HG03457 (cell line): Measurements from ENCODE around the gene DLG2.

ENCODE experiments used
- ATAC-seq: cut with Tn5 transposase; IDR thresholded peaks from one replicate; pipeline ENCODE4 v1.9.1; 2021; ENCODE audit warnings: moderate number of reproducible peaks; ENCODE audit not compliant: unreplicated experiment

The DLG2 gene

DNA sequence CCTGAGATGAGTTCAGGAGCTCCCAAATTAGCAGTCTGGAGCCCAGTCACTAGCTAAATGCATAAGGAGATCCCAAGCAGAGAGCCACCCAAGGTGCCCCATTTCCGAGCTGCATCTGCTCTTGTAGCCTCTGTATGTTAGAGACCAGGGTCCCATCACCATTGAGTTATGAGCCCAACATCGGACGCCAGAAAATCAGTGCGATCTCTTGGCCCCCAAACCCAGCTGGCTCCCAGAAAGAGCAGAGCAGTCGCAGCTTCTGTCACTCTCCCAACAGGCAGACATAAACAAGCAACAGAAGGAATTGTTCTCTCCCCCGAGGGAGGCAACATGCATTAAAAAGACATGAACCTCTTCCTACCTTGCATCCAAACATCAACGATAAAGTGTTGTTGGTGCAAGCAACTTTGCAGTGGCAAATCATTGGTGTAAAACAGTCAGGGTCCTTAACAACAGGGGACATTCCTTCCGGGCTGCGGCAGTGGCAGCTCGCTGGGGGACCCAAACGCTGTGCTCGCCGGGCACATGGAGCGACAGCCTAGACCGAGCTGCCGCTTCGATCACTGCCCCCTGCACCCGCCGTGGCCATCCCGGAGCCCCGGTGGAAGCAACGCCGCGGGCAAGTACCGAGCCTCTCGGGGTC is 907.1 kb downstream of the DLG2 start:
- ATAC-seq = no peak

DNA sequence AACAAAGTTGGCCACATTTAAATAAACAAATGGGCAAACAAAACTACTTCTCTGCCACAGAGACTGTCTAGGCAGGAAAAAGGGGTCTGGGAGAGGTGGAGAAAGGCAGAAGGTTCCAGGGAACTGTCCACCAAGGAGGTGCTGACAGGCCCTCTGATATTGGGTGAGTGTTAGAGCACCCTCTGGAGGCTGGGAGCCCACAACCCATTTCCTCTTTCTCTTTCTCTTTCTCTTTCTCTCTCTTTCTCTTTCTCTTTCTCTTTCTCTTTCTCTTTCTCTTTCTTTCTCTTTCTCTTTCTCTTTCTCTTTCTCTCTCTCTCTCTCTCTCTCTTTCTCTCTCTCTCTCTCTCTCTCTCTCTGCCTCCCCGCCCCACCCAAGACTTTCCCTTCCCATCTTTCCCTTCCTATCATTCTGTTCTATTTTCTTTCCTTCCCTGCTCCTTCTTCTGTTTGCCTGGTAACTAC is 912.8 kb downstream of the DLG2 start:
- peak; percentile 92 for ATAC-seq

DNA sequence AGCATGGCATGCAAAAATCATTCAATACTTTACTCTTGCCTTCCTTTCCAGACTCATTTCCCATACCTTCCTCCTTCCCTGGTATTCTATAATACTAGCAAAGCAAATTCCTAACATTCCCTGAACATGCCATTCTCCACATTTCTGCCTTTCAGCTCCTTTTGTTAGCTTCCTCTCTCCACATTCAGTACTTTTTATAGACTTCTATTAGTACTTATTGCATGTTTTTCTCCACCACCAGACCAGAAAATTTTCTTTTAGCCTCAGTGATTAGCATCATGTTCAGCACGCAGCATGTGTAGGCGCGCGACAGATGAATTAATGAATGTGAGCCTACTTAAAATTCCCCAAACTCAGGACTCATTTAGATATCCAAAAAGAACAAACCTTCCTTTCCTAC is 935.3 kb downstream of the DLG2 start:
- ATAC-seq = no peak

DNA sequence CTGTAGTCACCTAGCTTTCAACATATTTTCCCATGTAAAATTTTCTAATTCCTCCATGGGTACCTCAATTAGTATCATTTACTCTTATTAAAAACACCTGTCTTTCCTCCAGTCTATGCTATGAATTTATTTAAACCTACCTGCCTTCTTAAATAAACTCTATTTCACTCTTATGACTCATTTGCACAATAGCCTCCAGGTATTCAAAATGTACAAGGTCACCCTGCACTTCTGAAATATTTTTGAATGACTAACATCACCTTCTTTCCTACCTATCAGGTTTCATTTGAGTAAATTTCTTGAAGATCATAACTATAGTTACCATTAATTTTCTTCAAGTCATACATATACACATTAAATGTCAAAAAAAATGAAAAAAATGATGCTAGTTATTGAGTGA is 939.7 kb downstream of the DLG2 start:
- no peak for ATAC-seq

DNA sequence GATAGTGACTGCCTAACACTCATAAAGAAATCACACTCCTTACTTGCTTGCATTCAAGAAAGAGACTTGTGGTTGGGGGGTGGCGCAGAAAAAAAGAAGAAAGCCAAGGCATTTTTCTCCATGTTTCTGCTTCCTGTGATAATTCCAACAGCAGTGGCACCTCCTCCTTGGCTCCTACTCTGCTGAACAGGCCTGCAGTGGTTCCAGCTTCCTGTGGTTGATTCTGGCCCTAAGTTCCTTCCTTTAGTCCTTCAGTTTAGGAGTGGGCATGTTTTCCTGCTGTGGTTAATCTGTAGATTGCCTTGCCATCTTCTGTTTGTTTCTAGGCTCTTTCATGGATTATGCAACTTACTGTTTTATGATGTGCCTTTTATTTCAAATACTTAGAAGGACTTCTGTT is 940.4 kb downstream of the DLG2 start:
- ATAC-seq = no peak

DNA sequence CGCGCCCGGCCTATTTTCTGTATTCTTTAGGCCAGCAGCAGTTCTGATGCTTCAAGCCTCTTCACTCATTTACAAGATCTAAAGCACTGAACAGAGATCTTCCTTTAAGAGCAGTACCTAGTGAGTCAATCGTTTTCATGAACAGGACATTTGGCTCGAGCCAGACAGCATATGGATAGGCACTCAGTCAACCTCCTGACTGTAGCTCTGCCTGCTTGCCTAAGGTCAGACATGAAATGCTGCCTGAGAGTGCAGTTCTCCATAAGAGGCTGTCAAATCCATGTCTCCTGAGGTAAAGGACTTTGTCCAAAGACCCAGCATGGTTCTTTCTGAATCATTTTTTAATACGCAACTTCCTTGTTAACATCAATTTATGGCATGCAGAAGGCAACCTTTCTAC is 941.2 kb downstream of the DLG2 start:
- no peak for ATAC-seq

DNA sequence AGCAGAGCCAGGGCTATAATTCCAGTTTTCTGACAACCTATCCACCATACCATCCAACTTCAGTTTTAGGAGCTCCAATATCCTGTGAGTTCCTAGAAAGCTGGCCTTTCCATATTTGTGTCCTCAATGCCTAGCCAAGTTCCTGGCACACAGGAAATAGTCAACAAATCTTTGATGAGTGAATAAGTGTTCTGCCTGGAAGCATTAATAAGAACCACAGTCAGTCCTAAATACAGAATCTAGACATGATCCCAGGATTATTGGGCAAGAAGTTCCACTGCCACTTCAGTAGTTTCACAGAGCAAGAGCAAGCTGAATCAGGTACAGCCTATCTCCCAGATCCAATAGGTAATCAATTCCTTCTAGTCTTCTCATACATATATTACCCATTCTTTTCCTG is 942.0 kb downstream of the DLG2 start:
- ATAC-seq = no peak

DNA sequence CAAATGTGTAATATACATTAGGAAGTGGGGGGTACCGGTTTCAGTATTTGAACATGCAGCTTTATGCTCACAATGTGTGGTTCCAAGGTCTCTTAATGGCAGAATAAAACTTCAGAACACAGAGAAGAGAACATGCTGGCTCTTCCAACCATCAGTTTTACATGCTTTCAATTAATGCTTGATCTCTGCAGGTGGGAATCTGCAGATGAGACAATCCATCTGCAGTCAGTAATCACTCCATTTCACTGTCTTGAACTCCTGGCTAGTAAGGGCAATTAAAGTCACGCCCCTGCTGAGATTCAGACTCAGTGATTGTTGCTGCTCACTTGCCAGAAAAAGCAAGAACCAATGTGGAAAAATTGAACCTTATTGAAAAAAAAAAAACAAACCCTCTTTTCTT is 945.7 kb downstream of the DLG2 start:
- ATAC-seq = no peak

DNA sequence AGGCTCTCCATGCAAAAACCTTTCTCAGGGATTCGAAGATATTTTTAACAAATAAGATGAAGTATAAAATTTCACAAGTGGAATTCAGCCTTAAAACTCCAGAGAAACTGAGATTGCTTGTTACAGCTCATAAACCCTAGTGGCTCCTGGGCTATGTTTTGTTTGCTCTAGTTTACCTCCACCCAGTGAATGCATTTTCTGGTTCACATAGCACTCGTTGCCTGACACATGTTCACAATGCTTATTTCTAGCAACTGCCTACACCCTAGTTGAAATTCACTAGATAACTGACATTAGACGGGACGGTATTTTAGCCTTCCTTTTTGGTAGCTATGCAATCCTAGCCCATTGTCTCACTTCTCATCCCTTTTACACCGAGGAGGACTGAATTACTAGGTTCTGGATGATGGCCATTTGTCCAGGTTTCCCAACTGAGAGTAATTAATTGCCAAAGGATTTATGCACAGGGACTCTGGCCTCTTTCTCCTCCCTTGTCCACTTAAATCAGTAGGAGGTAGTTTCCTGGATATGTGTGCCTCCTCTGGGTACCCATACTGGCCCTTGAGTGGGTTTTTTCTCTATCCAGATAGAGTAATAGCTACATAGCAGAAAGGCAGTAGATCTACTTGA is 951.6 kb downstream of the DLG2 start:
- no peak for ATAC-seq

DNA sequence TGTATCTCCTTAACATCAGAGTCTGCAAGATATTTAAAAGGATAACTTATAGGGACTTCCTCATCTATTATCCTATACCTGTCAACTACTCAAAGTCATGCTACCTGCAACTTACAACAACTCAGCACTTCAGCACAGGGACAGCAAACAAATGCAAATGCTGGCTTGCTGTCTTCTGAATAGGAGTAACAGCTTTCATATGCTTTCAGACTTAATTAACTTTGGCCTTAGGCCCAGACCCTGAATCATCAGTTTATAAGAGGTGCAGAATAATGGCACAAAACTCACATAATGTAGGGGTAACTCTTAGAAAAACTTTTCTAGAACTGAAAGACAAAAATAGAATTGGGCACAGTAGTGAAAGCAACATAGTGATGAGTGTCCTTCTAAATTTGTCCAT is 953.4 kb downstream of the DLG2 start:
- no peak for ATAC-seq

DNA sequence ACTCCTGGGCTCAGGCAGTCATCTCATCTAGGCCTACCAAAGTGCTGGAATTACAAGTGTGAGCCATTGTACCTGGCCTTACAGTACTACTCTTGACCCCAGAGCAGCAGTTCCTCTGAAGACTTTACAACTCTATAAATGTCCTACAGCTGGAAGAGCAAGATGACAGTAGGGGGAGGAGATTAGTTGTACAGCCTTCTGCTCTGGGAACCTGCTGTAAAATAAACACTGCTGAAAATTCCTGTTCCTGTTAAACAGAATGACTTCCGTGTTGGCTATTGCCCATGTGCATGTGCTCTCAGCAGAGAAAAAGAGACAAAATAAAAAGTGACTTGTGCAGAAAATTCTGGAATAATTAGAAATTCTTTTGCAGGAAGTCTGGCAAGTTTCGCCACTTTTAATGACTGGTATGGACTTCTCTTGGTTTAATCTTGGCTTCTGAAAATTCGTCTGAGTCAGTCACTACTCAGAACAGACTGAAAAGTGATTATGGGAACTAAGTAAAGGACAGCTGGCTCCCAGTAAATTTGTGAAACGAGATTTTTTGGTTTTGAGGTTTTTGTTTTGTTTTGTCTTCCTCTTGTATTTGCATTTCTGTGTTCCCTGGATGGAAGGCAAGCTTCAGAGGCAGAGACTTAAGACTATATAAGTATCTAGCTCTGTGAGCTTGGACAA is 955.7 kb downstream of the DLG2 start:
- no peak for ATAC-seq

DNA sequence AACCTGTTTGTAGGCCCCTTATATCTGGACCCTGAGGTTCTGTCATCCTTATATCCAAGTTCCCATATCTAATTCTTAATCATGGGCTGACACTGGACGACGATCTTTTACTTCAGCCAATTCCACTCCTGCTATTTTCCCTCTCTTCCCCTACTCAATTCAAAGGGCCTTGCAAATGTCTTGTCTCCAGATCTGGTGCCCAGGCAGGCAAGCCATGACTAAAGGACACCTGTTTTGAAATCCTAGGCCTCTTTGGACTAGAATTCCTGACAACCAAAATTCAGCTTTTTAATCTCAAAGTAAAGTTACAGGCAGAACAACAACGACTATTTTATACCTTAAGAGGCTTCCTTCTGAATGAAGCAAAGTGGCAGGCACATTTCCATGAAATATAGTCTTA is 963.4 kb downstream of the DLG2 start:
- no peak for ATAC-seq

DNA sequence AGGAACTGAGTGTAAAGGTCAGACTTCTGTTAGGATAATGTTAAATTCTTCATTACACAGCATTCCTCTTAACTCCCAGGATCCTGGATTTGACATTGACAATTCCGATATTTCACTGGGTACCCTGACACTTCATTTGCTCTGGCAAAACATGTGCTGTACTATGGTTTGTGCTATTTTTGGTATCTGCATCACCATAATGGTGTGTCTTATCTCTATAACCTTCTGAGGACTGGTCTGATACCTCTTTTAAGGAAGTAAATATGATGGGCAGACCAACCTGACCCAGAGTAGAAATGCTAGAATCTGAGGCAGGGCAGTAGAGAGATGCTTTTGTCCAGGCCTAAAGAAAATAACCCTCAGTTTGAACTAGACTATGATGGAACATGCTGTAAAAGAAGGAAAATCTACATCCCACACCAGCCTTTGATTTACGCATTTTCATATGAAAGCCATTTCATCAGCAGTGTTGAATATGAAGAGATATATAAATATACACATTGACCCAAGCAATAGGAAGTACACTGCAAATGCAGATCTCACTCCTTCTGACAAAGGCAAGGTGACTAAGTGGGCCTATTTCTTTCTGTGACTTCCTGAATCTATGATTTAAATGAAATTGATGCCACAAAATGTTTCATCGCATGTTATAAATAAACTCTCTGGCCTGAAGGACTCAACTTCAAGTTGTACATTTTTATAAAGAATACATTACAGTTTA is 966.7 kb downstream of the DLG2 start:
- no peak for ATAC-seq

DNA sequence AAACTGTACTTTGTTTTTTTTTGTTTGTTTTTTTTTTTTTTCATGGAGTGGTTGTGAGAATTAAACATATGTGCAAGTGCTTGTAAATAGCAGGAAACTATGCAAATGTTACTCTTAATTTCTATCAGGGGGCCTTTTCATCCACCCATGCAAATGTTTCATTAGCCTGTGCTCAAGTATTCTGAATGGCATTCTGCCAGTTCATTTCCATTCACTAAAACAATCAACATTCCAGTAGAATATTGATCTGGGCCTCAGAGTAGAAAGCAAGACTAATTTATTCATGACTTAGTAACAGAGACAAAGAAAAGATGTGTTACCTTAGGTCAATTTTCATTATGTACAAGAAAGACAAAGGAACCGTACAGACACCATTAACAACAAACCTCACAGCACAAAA is 971.4 kb downstream of the DLG2 start:
- no peak for ATAC-seq

DNA sequence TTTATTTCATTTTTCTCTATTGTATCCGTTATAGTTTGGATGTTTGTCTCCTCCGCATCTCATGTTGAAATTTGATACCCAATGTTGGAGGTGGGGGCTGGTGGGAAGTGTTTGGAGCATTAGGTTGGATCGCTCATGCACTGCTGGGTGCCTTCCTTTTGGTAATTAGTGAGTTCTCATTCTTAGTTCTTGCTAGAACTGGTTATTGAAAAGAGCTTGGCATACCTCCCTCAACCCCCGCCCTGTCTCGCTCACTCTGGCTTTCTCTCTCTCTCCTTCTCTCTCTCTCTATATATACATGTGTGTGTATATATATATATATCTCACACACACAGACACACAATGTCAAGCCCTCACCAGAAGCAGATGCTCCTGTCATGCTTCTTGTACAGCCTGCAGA is 978.7 kb downstream of the DLG2 start:
- no peak for ATAC-seq

DNA sequence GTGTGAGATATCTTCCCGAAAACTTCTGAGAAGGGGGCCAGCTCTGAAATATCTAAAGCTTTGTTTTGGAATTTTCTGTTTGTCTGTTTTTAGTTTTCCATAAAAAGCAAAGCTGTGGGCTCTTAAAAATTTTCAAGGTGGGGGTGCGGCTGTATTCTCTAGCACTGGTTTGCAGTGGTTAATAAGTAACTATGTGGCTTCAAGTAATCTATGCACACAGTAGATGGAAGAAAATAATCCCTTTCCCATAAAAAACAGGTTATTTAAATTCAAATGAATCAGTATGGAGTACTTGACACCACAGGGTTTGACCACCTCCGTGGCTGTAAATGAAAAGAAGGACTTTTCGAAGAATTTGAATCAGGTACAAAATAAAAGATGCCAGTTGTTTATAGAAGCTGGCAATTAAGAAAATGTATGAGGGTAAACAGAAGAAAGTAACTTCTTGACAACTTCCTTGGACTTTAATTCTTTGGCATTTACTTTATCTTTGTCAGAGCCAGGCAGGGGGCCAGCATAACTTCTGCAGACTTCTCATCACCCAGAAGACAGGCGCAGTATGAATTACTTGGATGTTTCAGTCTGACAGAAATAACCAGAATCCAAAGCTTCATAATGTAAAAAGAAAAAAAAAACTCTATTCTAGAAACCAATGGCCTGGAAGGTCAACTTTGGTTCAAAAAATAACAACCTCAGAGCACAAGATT is 981.0 kb downstream of the DLG2 start:
- ATAC-seq = no peak

DNA sequence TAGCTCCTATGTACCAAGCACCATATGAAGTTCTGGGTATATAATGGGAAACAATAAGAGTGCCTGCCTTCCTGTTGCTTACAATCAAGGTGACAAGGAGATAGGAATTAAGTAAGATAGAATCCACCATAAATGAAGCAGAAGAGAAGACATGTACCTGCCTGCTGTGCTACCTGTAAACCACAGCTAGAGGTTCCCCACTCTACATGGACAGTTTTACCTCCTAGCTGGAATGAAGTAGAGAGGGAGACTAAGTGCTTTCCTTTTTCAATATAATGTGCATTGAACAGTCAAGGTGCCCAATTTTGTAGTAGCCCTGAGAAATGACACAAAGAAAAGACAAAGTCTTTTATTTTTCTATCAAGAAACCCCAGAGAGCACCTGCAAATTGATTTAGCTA is 984.6 kb downstream of the DLG2 start:
- no peak for ATAC-seq

DNA sequence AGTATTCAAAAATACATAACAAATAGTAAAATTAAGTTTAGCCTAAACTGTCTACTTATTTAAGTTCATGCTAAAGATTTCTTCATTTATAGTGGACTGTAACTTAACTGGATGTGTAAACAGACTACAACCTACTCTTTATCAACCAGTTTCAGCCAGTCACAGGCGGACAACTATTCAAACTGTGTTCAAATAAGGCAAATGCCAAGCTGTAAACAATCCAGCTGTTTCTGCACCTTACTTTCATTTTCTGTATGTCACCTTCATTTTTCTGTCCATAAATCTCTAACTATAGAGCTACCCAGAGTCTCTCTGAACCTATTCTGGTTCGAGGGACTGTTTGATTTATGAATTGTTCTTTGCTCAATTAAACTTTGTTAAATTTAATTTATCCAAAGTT is 992.8 kb downstream of the DLG2 start:
- no peak for ATAC-seq

DNA sequence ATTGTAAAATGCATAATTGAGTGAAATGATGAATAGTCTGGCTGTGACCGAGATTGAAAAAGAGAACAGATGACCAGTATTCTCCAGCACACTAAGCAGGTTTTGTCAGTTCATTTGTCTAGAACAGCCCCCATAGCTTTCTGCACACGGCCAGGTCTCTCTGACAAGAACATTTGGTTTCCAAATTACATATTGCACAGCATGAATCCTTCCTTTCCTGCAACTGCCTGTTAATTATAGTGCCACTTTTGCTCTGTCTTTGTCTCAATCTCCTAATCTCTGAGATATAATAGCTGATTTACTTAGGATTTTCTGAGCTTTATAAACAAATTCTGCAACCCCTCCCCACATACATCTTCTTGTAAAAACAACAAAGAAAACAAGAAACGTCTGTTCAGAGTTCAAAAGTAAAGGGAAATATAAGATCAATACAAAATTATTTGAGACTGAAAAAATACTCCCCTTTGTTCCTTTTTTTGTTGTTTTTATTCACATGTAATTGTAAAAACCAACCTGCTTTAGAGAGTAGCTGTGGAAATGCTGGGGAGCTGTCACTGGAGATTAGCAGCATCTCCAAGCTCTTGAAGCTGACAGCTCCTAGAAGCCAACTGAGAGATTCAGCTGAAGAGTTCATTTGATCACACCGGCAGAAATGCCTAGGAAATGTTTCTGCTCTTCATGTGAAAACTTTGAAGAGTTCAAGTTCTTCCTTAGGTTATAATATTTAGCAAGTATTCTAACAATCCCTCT is 998.1 kb downstream of the DLG2 start:
- ATAC-seq = no peak

DNA sequence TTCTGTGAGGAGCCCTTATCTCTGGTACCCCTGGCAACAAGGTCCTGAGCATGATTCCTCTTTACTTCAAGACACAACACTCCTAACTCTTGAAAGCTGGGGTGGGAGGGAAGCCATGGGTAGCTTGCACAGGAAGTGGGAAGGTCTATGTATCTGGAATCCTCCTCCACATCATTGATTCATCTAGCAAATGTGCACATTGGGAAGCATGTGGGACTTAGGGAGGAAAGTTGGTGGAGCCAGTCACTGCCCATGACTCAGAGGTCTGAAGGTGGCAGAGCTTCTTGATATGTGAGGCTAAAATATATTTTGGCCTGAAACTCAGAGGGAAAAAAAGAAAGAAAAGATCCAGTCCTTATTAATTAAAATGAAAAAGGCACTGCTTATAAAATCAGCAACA is 1000.9 kb downstream of the DLG2 start:
- no peak for ATAC-seq

DNA sequence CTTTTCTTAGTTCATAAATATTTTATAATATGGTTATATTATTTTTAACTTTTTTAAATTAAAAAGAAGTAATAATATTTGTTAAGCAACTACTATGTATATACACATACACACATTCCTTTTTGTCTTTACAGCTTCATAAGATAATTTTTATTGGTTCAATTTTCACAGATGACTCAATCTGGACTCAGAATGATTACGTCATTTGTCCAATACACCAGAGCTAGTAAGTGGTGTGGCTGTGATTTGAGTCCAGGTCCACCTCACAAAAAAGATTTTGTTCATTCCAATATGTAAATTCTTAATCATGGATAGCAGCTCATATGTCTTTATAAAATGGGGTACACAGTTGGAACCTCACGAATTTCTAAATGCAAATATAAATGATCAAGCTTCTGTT is 1014.5 kb downstream of the DLG2 start:
- no peak for ATAC-seq
